CD4-positive, CD25-positive, alpha-beta regulatory T cell (primary cell): ENCODE results near the gene CD82. TPM values are rescaled to one million over a fixed set of nuclear protein-coding genes. Genes with fewer than 3 reads are reported as not detected.
A peak's percentile ranks its signal among the peaks of the same experiment; 100 is the strongest.

Experiments
- ATAC-seq, 2 donors: fragments of 150-1000 bp; cut with Tn5 transposase; one replicate each; pipeline ENCODE4 v1.10.0; 2021; ENCODE audit warnings: low read depth in 2 of 2, moderate number of reproducible peaks in 2 of 2, moderate library complexity in 1 of 2
- DNase-seq, 3 donors: peaks; one replicate each; pipeline versions ENCODE4 v3.0.0 to v3.0.0-alpha.2; 2012 to 2022; ENCODE audit warnings: mixed read lengths in 1 of 3
- H3K27ac ChIP-seq: one replicate; pipeline ENCODE4 v1.7.0; 2013; ENCODE audit warnings: mild to moderate bottlenecking, low read length; ENCODE audit not compliant: insufficient read depth, poor library complexity, severe bottlenecking
- H3K27me3 ChIP-seq: one replicate; pipeline ENCODE4 v1.7.0; 2013; ENCODE audit warnings: low read length; ENCODE audit not compliant: control insufficient read depth, insufficient read depth
- H3K36me3 ChIP-seq: one replicate; pipeline ENCODE4 v1.7.0; 2013; ENCODE audit warnings: mild to moderate bottlenecking, low read length, moderate library complexity; ENCODE audit not compliant: control insufficient read depth, insufficient read depth
- H3K4me1 ChIP-seq: 2 replicates; pipeline ENCODE4 v1.7.0; 2013; ENCODE audit warnings: mild to moderate bottlenecking, low read length; ENCODE audit not compliant: insufficient read depth, control insufficient read depth, poor library complexity, severe bottlenecking
- H3K4me3 ChIP-seq: one replicate; pipeline ENCODE4 v1.7.0; 2013; ENCODE audit warnings: low read depth, mild to moderate bottlenecking, low read length, moderate library complexity
- H3K9me3 ChIP-seq, 2 experiments: 1 replicate in 1 of 2; 2 replicates in 1 of 2; pipeline ENCODE4 v1.7.0; 2013; ENCODE audit warnings: low read length in 2 of 2, mild to moderate bottlenecking in 1 of 2, moderate library complexity in 1 of 2; ENCODE audit not compliant: control insufficient read depth in 2 of 2
- H3K27ac Mint-ChIP-seq, 3 donors: one replicate each; pipeline ENCODE4 v1.8.0; 2020 to 2022; ENCODE audit warnings: mild to moderate bottlenecking in 3 of 3, mixed read lengths in 3 of 3, moderate library complexity in 2 of 3
- H3K27me3 Mint-ChIP-seq: one replicate; pipeline ENCODE4 v1.8.0; 2022; ENCODE audit warnings: mild to moderate bottlenecking, mixed read lengths
- H3K36me3 Mint-ChIP-seq: one replicate; pipeline ENCODE4 v1.8.0; 2020; ENCODE audit warnings: mixed read lengths
- H3K4me1 Mint-ChIP-seq, 4 donors: one replicate each; pipeline ENCODE4 v1.8.0; 2020 to 2022; ENCODE audit warnings: mixed read lengths in 4 of 4, mild to moderate bottlenecking in 1 of 4
- H3K4me3 Mint-ChIP-seq, 4 donors: one replicate each; pipeline ENCODE4 v1.8.0; 2020 to 2022; ENCODE audit warnings: mild to moderate bottlenecking in 4 of 4, mixed read lengths in 4 of 4, moderate library complexity in 3 of 4
- H3K9me3 Mint-ChIP-seq, 7 donors: one replicate each; pipeline ENCODE4 v1.8.0; 2020 to 2022; ENCODE audit warnings: mixed read lengths in 7 of 7, mild to moderate bottlenecking in 3 of 7, moderate library complexity in 2 of 7
- polyA plus RNA-seq, 4 donors: library from polyadenylated mRNA; unstranded; fragments of 300-500 nt; fragmentation: Illumina TruSeq; gene quantifications; one replicate each; pipeline ENCODE4 v1.2.3, GENCODE V29; 2021
- total RNA-seq: library from RNA; stranded (reverse); gene quantifications from one replicate; pipeline ENCODE4 v1.2.3, GENCODE V29; 2022

CD82 gene
- total and polyA plus RNA-seq, 5 donors from 2014 or later, result 81.0 to 167 (median 132) TPM

GRCh38 chr11:44611687-44612434, 46.4 kb downstream of the CD82 start:
- ATAC-seq (peak; percentile 62 to 64), DNase-seq (peak; percentile 18 to 80 (median 31))
- peaks cover 22% of the 10 kb centered on the region for H3K36me3 ChIP-seq
- H3K27ac ChIP-seq, result peak overlapping the region; percentile 60
- Mint-ChIP-seq H3K9me3 (no peaks in the 10 kb centered on the region), H3K4me3 (peak overlapping the region in 3 of 4 donors; percentile 1 to 52 (median 48)), H3K27ac (peak overlapping the region; percentile 83 to 93 (median 93)), H3K27me3 (no peaks in the 10 kb centered on the region), H3K4me1 (peaks cover 11 to 62% (median 37%) of the 10 kb centered on the region in 4 donors), H3K36me3 (peaks cover 20% of the 10 kb centered on the region)
- H3K4me3 ChIP-seq, result peak overlapping the region; percentile 42
- peaks cover 56% of the 10 kb centered on the region for H3K4me1 ChIP-seq
- no peaks in the 10 kb centered on the region for H3K9me3 ChIP-seq
- no peaks in the 10 kb centered on the region for H3K27me3 ChIP-seq

- Mint-ChIP-seq H3K36me3 (peaks cover 14% of the 10 kb centered on the region), H3K27ac (peak overlapping the region; percentile 72 to 92 (median 79)), H3K9me3 (no peaks in the 10 kb centered on the region), H3K4me3 (no peak overlapping the region), H3K4me1 (peaks cover 11 to 60% (median 34%) of the 10 kb centered on the region in 4 donors), H3K27me3 (no peaks in the 10 kb centered on the region)
- H3K9me3 ChIP-seq, result no peaks in the 10 kb centered on the region
- peak overlapping the region; percentile 42 for H3K27ac ChIP-seq
- H3K36me3 ChIP-seq, result peaks cover 15% of the 10 kb centered on the region
- ATAC-seq (no peak), DNase-seq (no peak)
- no peaks in the 10 kb centered on the region for H3K27me3 ChIP-seq
- peaks cover 56% of the 10 kb centered on the region for H3K4me1 ChIP-seq
- no peak overlapping the region for H3K4me3 ChIP-seq
Measured at GRCh38 chr11:44613153-44613552, 47.7 kb downstream of the CD82 start.

GRCh38 chr11:44614281-44614775, 48.9 kb downstream of the CD82 start:
- H3K4me1 ChIP-seq, result peaks cover 48% of the 10 kb centered on the region
- H3K27me3 ChIP-seq, result no peaks in the 10 kb centered on the region
- Mint-ChIP-seq H3K4me1 (peaks cover 10 to 48% (median 25%) of the 10 kb centered on the region in 4 donors), H3K36me3 (peaks cover 14% of the 10 kb centered on the region), H3K27ac (peak overlapping the region; percentile 12 to 72 (median 46)), H3K4me3 (no peak overlapping the region), H3K27me3 (no peaks in the 10 kb centered on the region), H3K9me3 (no peaks in the 10 kb centered on the region)
- no peaks in the 10 kb centered on the region for H3K9me3 ChIP-seq
- DNase-seq, result no peak
- no peak for ATAC-seq
- no peak overlapping the region for H3K27ac ChIP-seq
- H3K36me3 ChIP-seq, result peaks cover 25% of the 10 kb centered on the region
- H3K4me3 ChIP-seq, result no peak overlapping the region

GRCh38 chr11:44615041-44615755, 49.7 kb downstream of the CD82 start:
- Histone ChIP-seq H3K4me1 (peaks cover 39% of the 10 kb centered on the region), H3K27ac (no peak overlapping the region), H3K36me3 (peaks cover 25% of the 10 kb centered on the region), H3K9me3 (no peaks in the 10 kb centered on the region), H3K4me3 (no peak overlapping the region), H3K27me3 (no peaks in the 10 kb centered on the region)
- Mint-ChIP-seq H3K9me3 (no peaks in the 10 kb centered on the region), H3K27ac (peak overlapping the region in 2 of 3 donors; percentile 46 to 72), H3K4me3 (no peak overlapping the region), H3K27me3 (no peaks in the 10 kb centered on the region), H3K4me1 (peaks cover 3 to 39% (median 17%) of the 10 kb centered on the region in 4 donors), H3K36me3 (peaks cover 11% of the 10 kb centered on the region)
- no peak for ATAC-seq
- DNase-seq, result no peak

GRCh38 chr11:44615913-44616791, 50.7 kb downstream of the CD82 start:
- H3K4me3 Mint-ChIP-seq, result no peak overlapping the region
- no peaks in the 10 kb centered on the region for H3K27me3 Mint-ChIP-seq
- Histone ChIP-seq H3K27ac (no peak overlapping the region), H3K27me3 (no peaks in the 10 kb centered on the region), H3K4me1 (peaks cover 31% of the 10 kb centered on the region), H3K4me3 (no peak overlapping the region), H3K36me3 (peaks cover 25% of the 10 kb centered on the region), H3K9me3 (no peaks in the 10 kb centered on the region)
- no peak for ATAC-seq
- H3K4me1 Mint-ChIP-seq, result peaks cover 3 to 30% (median 16%) of the 10 kb centered on the region in 4 donors
- H3K9me3 Mint-ChIP-seq, result no peaks in the 10 kb centered on the region
- H3K27ac Mint-ChIP-seq, result peak overlapping the region in 2 of 3 donors; percentile 9 to 65
- peaks cover 11% of the 10 kb centered on the region for H3K36me3 Mint-ChIP-seq
- no peak for DNase-seq

GRCh38 chr11:44617671-44618461, 52.4 kb downstream of the CD82 start:
- Histone ChIP-seq H3K27ac (no peak overlapping the region), H3K4me1 (peaks cover 15% of the 10 kb centered on the region), H3K4me3 (no peak overlapping the region), H3K27me3 (no peaks in the 10 kb centered on the region), H3K36me3 (peaks cover 25% of the 10 kb centered on the region), H3K9me3 (no peaks in the 10 kb centered on the region)
- no peaks in the 10 kb centered on the region for H3K27me3 Mint-ChIP-seq
- no peak for DNase-seq
- H3K4me3 Mint-ChIP-seq, result no peak overlapping the region
- H3K27ac Mint-ChIP-seq, result peak overlapping the region in 1 of 3 donors; percentile 25
- ATAC-seq, result no peak
- H3K9me3 Mint-ChIP-seq, result no peaks in the 10 kb centered on the region
- H3K4me1 Mint-ChIP-seq, result peaks cover 0 to 23% (median 10%) of the 10 kb centered on the region in 4 donors
- H3K36me3 Mint-ChIP-seq, result peaks cover 11% of the 10 kb centered on the region
